ENCODE results near the gene TRRAP.

Gene TRRAP

DNA sequence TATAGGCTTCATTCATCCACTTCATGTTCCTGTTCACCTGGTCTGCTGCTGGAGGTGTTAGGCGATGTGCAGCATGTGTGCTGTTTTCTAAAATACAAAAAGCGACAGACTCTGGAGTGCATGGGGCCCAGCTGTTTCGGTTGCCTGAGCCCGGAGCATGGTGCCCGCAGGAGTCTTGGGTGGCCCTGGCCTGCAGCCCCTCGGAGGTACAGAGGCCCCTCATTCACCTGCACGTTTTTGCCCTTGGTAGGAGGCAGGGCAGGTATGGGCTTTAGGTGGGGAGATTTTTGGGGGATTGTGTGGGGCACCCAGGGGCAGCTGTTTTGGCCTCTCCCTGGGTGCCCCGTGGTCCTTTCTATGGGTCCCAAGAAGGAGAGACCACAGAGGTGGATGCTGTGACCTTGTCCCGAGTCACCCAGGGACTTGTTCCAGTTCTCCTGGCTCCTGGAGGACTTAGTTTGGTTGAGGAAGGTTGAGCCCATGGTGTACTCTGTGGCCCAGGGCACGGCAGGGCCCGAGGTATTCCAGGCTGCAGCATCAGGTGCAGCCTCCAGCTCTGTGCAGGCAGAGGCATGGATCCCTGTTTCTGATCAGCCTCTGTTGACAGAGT is 130.7 kb downstream of the TRRAP start:
- DNase-seq = no peak

DNA sequence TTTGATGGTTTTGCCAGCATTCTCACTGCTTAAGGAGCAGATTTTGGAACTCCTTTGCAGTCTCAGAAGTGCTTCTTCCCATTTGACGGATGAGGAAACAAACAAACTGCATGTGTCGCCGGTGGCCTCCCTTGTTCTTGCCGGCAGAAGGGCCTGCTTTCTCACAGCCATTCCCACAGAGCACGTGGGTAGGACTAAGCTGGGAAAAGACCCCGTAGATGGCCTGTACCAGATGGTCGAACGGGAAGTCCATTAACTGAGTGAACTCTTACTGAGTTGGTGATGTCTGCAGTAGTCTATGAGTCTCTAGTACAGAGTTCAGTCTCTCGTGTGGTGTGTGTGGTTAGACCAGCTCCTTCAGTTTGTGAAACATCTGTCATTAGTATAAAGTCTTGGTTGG is 131.9 kb downstream of the TRRAP start:
- no peak for DNase-seq

DNA sequence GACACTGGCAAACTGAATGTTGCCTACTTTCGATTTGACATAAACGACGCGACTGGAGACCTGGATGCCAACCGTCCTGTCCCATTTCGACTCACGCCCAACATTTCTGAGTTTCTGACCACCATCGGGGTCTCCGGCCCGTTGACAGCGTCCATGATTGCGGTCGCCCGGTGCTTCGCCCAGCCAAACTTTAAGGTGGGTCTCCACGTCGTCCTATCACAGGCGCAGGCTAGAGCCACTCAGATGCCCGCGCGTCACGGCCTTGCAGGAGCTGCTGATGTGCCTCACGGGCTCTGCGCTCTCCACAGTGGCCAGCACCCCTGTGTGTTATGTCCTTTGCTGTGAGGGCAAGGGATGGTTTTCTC is 133.0 kb downstream of the TRRAP start:
- DNase-seq = no peak

- DNase-seq = no peak
Measured at GRCh38 chr7:99011706-99012404, 133.5 kb downstream of the TRRAP start.

- DNase-seq = no peak
Measured at GRCh38 chr7:99012722-99013121, 134.4 kb downstream of the TRRAP start.

GRCh38 chr7:99013266-99014112 is 135.2 kb downstream of the TRRAP start:
- no peak for DNase-seq

DNA sequence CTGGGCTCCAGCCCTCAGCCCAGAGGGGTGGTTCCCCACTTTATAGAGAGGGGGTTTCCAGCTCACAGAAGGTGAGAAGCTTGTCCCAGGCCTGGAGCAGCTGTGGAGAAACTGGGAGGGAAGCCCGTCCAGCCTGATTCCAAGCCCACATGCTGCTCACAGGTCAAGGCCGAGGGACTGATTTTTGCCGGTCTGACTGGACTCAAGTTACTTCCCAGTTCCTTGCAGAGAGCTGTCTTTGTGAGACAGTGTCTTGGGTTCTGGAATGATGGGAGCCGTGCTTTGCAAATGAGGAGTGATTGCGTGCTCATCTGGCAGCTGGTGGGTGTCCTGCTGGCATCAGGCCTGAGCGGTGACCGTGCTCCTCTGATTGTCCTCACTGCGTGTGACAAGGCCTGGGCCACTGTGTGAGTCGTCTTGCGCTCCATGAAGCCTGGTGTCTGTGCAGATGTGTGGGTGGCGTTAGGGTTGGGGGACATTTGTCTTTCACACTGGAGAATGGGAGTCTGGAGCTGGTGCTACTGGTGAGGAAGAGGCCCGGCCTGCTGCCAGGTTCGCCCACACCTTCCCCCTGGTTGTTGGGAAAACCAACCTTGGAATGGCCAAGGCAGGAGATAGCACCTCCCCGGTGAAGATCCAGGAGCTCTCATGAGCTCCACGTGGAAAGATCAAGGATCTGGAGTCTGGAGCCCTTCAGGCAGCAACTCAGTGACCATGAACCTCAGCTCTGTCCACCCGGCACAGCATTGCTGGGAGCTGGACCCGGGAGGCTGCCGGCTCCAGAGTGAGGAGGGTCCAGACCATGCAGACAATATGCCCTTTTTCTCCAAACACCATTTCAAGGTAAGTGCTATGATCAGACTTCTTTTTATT is 136.0 kb downstream of the TRRAP start:
- no peak for DNase-seq

- DNase-seq = no peak
Measured at GRCh38 chr7:99016196-99016595, 137.9 kb downstream of the TRRAP start.

GRCh38 chr7:99019523-99020412 is 141.4 kb downstream of the TRRAP start:
- no peak for DNase-seq

- no peak for DNase-seq
Measured at GRCh38 chr7:99020413-99020715, 142.0 kb downstream of the TRRAP start.

DNA sequence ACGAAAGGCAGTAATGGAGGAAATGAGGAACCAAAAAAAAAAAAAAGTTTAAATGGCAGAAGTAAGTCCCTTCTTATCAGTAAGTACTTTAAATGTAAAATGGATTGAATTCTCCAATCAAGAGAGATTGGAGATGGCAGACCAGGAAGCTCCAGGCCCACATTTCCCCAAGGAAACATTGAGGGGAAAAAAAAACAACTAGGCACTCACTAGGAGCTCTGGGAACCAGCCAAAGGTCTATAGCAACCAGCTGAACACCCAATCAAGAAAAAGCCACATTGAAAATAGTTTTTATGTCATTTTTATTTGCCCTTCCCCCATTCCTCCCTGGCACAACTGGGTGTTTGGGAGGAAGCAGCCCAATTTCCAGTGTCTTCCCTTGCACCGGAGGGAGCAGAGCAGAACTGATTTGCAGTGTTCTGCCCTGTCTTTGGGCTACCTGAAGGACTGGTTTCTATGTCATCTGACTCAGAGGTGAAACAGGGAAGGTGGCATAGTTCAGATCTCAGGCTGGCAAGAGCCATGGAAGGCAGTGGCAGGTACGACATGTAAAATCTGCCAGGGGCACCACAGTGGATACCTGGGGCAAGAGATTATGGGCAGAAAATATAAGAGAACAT is 143.7 kb downstream of the TRRAP start:
- no peak for DNase-seq

DNA sequence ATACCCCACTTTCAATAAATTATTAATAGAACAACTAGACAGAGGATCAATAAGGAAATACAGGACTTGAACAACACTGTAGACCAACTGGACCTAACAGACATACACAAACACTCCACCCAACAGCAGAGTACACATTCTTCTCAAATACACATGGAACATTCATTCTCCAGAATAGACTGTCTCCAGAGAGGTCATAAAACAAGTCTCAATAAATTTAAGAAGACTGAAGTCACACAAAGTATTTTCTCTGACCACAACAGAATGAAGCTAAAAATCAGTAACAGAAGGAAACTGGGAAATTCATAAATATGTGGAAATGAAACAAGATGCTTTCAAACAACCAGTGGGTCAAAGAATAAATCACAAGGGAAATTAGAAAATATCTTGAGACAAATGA is 145.7 kb downstream of the TRRAP start:
- no peak for DNase-seq

- no peak for DNase-seq
Measured at GRCh38 chr7:99027241-99027640, 148.9 kb downstream of the TRRAP start.

DNA sequence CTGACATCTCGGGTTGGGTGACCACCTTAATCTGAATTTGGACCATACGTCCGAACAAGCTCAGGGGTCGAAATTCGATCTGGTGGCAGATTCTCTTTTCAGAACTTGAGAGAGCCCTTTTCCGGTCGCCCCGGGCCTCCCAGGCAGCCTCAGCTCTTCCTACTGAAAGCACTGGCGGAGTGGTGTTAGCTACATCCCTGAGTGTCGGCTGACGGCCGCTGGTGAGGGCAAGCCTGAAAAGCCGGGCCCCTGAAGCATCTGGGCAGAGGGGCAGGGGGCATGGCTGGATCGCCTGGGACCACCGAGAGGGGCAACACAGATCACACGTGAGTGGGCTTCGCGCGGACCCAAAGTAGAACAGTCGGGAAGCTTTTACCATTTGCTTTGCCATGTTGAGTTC is 149.5 kb downstream of the TRRAP start:
- no peak for DNase-seq

- DNase-seq = no peak
Measured at GRCh38 chr7:99028261-99028973, 150.1 kb downstream of the TRRAP start.

DNA sequence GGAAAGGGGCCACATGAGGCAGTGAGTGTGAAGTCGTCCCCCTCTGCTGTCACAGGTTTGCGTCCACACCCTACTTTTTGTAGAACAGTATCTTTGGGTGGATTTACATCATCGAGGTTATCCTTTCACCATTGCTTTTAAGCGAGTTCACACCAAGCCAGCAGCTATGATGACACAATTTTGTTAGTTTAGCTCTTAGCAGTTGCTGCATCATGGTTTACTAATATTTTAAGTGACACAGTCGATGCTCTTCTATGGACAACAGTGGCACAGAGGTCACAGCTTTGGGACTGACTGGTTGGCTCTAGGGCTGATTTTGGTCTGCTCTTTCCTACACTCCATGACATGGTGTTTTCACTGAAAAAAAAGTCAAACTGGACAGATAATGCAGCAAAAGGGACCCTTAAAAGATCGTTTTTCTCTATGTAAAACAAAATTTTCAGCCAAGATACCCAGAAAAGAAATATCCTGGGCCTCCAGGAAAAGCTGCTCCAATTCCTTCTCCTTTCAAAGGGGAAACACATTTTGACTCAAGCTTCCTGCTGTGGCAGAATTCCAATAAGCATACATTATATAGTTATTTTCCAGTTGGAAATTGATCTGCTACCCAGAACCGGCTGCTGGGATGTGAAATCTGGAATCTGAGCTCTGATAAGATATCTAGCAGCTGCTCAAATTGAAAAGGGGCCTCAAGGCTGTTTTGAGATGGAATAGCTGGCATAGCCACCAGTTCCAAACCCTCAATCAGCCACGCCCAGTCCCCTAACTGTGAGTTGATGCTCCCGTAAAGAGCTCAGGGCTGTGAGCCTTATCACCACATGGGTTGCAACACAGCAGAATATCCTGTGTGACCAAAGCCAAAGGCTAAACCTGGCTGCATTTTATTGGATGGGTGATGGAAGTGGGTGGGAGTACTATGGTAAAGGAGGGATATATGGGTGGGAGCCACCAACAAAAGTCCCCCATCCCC is 151.4 kb downstream of the TRRAP start:
- no peak for DNase-seq

- no peak for DNase-seq
Measured at GRCh38 chr7:99030457-99030856, 152.1 kb downstream of the TRRAP start.

DNA sequence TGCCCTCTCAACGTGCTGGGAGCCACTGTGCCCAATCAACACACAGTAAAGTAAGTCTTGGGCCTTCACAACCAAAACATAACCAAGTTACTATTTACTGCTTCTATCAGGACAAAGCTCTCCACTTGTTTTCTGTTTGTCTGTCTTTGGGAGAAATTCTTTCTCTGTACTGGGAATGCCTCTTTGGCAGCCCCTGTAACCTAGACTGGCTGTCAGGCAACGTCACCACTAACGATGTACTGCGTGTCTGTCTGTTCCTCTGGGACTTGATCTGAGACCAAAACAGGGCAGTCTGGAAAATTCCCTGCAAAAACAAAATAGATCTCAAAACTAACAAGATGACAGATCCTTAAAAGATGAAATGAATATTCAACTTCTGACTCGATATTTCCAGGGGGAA is 152.6 kb downstream of the TRRAP start:
- no peak for DNase-seq

DNA sequence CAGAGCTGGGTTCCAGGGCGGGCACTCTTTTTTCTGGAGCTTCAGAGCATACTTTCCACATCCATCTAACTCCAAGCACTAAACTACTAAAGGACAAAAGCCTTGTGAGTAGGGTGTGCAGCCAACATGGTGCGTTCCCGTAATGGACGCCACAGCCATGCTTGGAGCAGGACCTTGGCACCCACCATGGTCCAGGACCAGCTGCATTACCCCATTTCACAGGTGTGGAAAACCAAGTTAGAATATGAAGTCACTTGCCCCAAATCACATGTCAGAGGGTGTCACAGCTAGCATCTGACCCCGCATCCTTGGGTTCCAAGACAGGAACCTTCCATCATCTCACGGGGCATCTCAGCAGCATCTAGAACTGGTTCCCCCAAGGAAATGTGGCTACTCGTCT is 153.2 kb downstream of the TRRAP start:
- DNase-seq = no peak

DNA sequence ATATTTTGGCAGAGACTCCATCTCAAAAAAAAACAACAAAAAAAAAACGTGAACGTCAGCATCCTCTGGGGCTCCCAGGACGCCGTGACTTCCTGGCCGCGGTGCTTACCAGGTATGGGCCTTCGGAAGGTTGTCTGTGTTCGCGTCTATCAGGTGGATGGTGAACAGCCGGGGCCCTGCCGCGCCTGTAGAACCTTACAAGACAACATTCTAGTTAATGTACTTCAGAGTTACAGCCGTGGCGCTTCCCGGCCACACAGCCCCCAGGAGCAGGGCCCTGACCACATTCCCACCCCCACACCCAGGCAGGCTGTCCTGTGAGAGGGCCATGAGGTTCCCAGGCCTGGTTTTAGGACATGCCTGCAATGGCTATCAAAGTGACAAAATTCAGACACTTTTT is 154.6 kb downstream of the TRRAP start:
- DNase-seq = no peak

Measured in NCI-H510A treated with DMSO at 0.1 percent for 48 hours (cell line).